HCT116 (cell line): ENCODE data around the gene DZIP3. TPM values are rescaled to one million over a fixed set of nuclear protein-coding genes. Genes with fewer than 3 reads are reported as not detected.

Source experiments
- ATAC-seq: fragments of 200-7000 bp; cut with Tn5 transposase; 2 replicates; pipeline ENCODE4 v1.9.1; 2020; ENCODE audit warnings: mild to moderate bottlenecking, moderate library complexity
- BruUV-seq: library from RNA; stranded (reverse); fragments of 400-500 nt; replicated peaks from 2 replicates; lab custom pipeline; 2021; lab: Mats Ljungman, UMichigan
- CTCF ChIA-PET: fragments of 300-600 bp; sonication (Branson Sonifier 250); formaldehyde crosslinking; loops from one replicate; lab custom pipeline; 2021; ENCODE audit warnings: antibody characterized with exemption; lab: Charles Lee
- POLR2A ChIA-PET: fragments of 300-600, 350-600 bp; sonication (Branson Sonifier 250); formaldehyde crosslinking; loops from one replicate; lab custom pipeline; 2021; ENCODE audit warnings: antibody characterized with exemption; lab: Charles Lee
- RAD21 ChIA-PET, 2 experiments: fragments of 300-600 bp; sonication (Branson Sonifier 250); formaldehyde crosslinking; loops; one replicate each; lab custom pipeline; 2023; ENCODE audit warnings: low total read pairs in 2 of 2; ENCODE audit not compliant: uncharacterized antibody in 2 of 2, unreplicated experiment in 2 of 2, low non-redundant PET in 1 of 2; lab: Charles Lee
- DNase-seq: peaks from one replicate; pipeline ENCODE4 v3.0.0-alpha.2; 2010; ENCODE audit warnings: low read depth, low spot score
- H2AFZ ChIP-seq: fragments of 200-600 bp; shearing (Covaris generic), sonication (generic); 2 replicates; pipeline ENCODE4 v1.6.1; 2017; ENCODE audit warnings: low read depth, mixed run types, mixed read lengths, antibody characterized with exemption, low read length; ENCODE audit not compliant: poor library complexity, severe bottlenecking
- H3K27ac ChIP-seq: 2 replicates; pipeline ENCODE4 v1.5.1; 2012; ENCODE audit warnings: low read depth, low read length
- H3K27me3 ChIP-seq: fragments of 200-600 bp; sonication (generic); 2 replicates; pipeline ENCODE4 v1.6.1; 2016; ENCODE audit warnings: mixed run types, low read length, mixed read lengths; ENCODE audit not compliant: insufficient read depth
- H3K36me3 ChIP-seq, 2 experiments: fragments of 200-500 bp in 1 of 2; fragments of 200-600 bp in 1 of 2; sonication (Bioruptor generic) in 1 of 2; sonication (generic) in 1 of 2; 2 replicates each; pipeline versions ENCODE4 v1.5.1 to v1.6.1; 2014 to 2016; ENCODE audit warnings: low read length in 2 of 2, inconsistent platforms in 1 of 2, mixed read lengths in 1 of 2, mixed run types in 1 of 2; ENCODE audit not compliant: insufficient read depth in 2 of 2, control insufficient read depth in 1 of 2
- H3K4me1 ChIP-seq, 2 experiments: fragments of 200-600 bp in 1 of 2; sonication (generic) in 1 of 2; 2 replicates each; pipeline versions ENCODE4 v1.5.1 to v1.6.1; 2012 to 2017; ENCODE audit warnings: low read length in 2 of 2, inconsistent platforms in 1 of 2, mild to moderate bottlenecking in 1 of 2, mixed read lengths in 1 of 2, mixed run types in 1 of 2, moderate library complexity in 1 of 2; ENCODE audit not compliant: insufficient read depth in 2 of 2, control insufficient read depth in 1 of 2
- H3K4me2 ChIP-seq: fragments of 200-600 bp; sonication (generic); 2 replicates; pipeline ENCODE4 v1.6.1; 2017; ENCODE audit warnings: mixed run types, low read length, mixed read lengths
- H3K4me3 ChIP-seq, 2 experiments: fragments of 200-600 bp in 1 of 2; sonication (generic) in 1 of 2; replicated peaks in 1 of 2; 2 replicates each; pipeline ENCODE4 v1.5.1; 2011 to 2016; ENCODE audit warnings: low read length in 2 of 2, control low read depth in 1 of 2, low read depth in 1 of 2, mild to moderate bottlenecking in 1 of 2, mixed read lengths in 1 of 2, mixed run types in 1 of 2
- H3K79me2 ChIP-seq: fragments of 200-600 bp; sonication (generic); 2 replicates; pipeline ENCODE4 v1.6.1; 2017; ENCODE audit warnings: mild to moderate bottlenecking, mixed run types, low read length, moderate library complexity, mixed read lengths; ENCODE audit not compliant: insufficient read depth
- H3K9ac ChIP-seq: fragments of 200-600 bp; sonication (generic); 2 replicates; pipeline ENCODE4 v1.6.1; 2016; ENCODE audit warnings: low read length, mixed read lengths
- H3K9me2 ChIP-seq: fragments of 200-600 bp; sonication (generic), shearing (Covaris generic); 2 replicates; pipeline ENCODE4 v1.6.1; 2017; ENCODE audit warnings: mixed run types, mild to moderate bottlenecking, moderate library complexity; ENCODE audit not compliant: insufficient read depth
- H3K9me3 ChIP-seq, 2 experiments: fragments of 200-500 bp in 1 of 2; fragments of 200-600 bp in 1 of 2; sonication (Bioruptor generic) in 1 of 2; sonication (generic) in 1 of 2; 2 replicates each; pipeline ENCODE4 v1.6.1; 2014 to 2017; ENCODE audit warnings: low read length in 2 of 2, mixed read lengths in 2 of 2, inconsistent platforms in 1 of 2, low read depth in 1 of 2, mild to moderate bottlenecking in 1 of 2, mixed run types in 1 of 2, moderate library complexity in 1 of 2; ENCODE audit not compliant: control insufficient read depth in 1 of 2, insufficient read depth in 1 of 2
- H4K20me1 ChIP-seq: fragments of 200-600 bp; sonication (generic), shearing (Covaris generic); 2 replicates; pipeline ENCODE4 v1.6.1; 2017; ENCODE audit warnings: mixed run types, mild to moderate bottlenecking, moderate library complexity; ENCODE audit not compliant: insufficient read depth
- CEBPB ChIP-seq: IDR thresholded peaks from 2 replicates; pipeline ENCODE4 v1.6.1; 2012; ENCODE audit warnings: low read depth
- EZH2 ChIP-seq: fragments of 200-600 bp; sonication (generic); IDR thresholded peaks from 2 replicates; pipeline ENCODE4 v1.6.1; 2017; ENCODE audit warnings: antibody characterized with exemption, mixed run types
- POLR2A ChIP-seq: IDR thresholded peaks from 2 replicates; pipeline ENCODE4 v1.7.0; 2011; ENCODE audit warnings: borderline replicate concordance; ENCODE audit not compliant: insufficient read depth, insufficient read length; ENCODE audit errors: extremely low read depth
- POLR2AphosphoS5 ChIP-seq: IDR thresholded peaks from 2 replicates; pipeline ENCODE4 v1.6.1; 2011; ENCODE audit warnings: mild to moderate bottlenecking, low read depth, low read length, moderate library complexity
- RAD21 ChIP-seq: IDR thresholded peaks from 2 replicates; pipeline ENCODE4 v1.6.1; 2012; ENCODE audit warnings: low read depth, mild to moderate bottlenecking
- SIN3A ChIP-seq: IDR thresholded peaks from 2 replicates; pipeline ENCODE4 v1.6.1; 2012; ENCODE audit warnings: low read depth
- SP1 ChIP-seq: IDR thresholded peaks from 2 replicates; pipeline ENCODE4 v1.6.1; 2012; ENCODE audit warnings: low read depth
- ZFX ChIP-seq: fragments of 450-650 bp; IDR thresholded peaks from 2 replicates; pipeline ENCODE4 v1.6.1; 2017
- intact Hi-C: fragments of 100-400 bp; cut with micrococcal nuclease; formaldehyde crosslinking; loops from 2 replicates; pipeline ENCODE4 v1.10.0; 2022
- total RNA-seq: library from RNA; stranded (reverse); gene quantifications from one replicate; pipeline ENCODE4 v1.2.1, GENCODE V29; 2021; ENCODE audit not compliant: unreplicated experiment
- TF ChIP-seq, protein P1 (sequence below): IDR thresholded peaks from 2 replicates; pipeline ENCODE4 v1.6.1; 2012; ENCODE audit warnings: low read depth
- TF ChIP-seq, protein P2 (sequence below): IDR thresholded peaks from 2 replicates; pipeline ENCODE4 v1.6.1; 2012
- TF ChIP-seq, protein P3 (sequence below): IDR thresholded peaks from 2 replicates; pipeline ENCODE4 v1.6.1; 2011; ENCODE audit warnings: mild to moderate bottlenecking, low read length, moderate library complexity; ENCODE audit not compliant: insufficient replicate concordance; ENCODE audit errors: extremely low read depth

The DZIP3 gene
- total RNA-seq, 1 experiment from 2014 or later: 19.4 TPM

DNA sequence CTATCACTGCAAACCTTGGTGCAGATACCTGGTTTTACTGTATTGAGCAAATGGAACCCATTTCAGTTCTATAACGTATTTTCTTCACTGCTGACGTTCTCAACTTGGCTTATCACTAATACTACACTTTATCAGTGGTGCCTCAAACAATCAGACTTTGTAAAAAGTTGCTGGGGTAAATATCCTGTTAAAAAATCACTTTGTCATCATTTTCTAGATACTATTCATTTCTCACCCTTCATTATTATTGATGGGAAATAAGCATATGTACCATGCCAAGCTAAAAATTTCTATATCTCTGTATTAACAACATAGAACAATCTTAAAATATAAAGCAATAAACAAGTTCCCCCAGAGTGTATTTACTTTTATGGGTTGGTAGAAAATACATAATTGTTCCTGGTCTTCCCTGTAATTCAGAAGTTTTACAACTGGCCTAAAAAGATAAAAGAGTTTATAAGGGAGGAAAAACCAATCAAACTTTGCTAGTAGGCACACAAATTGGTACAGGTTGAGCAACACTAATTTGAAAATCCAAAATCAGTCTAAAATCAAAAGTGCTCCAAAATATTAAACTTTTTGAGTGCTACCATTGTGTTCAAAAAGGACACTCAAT, 33.4 kb upstream of the DZIP3 start (continued):
- TF ChIP-seq, protein P1, sequence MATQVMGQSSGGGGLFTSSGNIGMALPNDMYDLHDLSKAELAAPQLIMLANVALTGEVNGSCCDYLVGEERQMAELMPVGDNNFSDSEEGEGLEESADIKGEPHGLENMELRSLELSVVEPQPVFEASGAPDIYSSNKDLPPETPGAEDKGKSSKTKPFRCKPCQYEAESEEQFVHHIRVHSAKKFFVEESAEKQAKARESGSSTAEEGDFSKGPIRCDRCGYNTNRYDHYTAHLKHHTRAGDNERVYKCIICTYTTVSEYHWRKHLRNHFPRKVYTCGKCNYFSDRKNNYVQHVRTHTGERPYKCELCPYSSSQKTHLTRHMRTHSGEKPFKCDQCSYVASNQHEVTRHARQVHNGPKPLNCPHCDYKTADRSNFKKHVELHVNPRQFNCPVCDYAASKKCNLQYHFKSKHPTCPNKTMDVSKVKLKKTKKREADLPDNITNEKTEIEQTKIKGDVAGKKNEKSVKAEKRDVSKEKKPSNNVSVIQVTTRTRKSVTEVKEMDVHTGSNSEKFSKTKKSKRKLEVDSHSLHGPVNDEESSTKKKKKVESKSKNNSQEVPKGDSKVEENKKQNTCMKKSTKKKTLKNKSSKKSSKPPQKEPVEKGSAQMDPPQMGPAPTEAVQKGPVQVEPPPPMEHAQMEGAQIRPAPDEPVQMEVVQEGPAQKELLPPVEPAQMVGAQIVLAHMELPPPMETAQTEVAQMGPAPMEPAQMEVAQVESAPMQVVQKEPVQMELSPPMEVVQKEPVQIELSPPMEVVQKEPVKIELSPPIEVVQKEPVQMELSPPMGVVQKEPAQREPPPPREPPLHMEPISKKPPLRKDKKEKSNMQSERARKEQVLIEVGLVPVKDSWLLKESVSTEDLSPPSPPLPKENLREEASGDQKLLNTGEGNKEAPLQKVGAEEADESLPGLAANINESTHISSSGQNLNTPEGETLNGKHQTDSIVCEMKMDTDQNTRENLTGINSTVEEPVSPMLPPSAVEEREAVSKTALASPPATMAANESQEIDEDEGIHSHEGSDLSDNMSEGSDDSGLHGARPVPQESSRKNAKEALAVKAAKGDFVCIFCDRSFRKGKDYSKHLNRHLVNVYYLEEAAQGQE: no peak
- TF ChIP-seq, protein P2, sequence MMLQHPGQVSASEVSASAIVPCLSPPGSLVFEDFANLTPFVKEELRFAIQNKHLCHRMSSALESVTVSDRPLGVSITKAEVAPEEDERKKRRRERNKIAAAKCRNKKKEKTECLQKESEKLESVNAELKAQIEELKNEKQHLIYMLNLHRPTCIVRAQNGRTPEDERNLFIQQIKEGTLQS: no peak

DNA sequence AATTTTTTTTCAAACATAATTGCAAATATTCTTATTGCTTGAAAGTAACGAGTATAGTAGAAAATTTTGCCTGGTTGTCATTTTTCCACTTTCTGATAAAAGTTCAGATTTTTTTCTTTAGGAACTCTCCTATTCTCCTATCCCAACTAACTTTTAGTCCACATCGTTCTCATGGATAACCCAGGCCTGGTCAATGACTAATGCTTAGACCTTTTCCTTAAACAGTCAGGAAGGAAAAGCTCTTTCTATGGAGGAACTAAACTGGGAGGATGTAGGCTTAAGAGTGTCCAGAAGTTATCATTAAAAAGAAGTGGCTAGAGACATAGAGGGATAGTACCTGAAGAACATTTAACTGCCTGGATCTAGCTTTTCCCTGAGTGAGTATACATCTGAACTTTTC, 27.0 kb upstream of the DZIP3 start:
- DNase-seq: no peak
- H3K27me3 ChIP-seq: no peaks in the 10 kb centered on the region
- ChIA-PET POLR2A (no interaction called here), CTCF (interaction anchor here (1.4 kb wide), 1 partner anchor 10 kb away, joined by 6 read pairs; no protein-coding TSS in a partner anchor), RAD21 (no interaction called here)
- TF ChIP-seq SP1 (no peak), RAD21 (no peak), SIN3A (no peak), ZFX (no peak), POLR2A (no peak), EZH2 (no peak), CEBPB (no peak), POLR2AphosphoS5 (no peak)
- TF ChIP-seq, protein P3, sequence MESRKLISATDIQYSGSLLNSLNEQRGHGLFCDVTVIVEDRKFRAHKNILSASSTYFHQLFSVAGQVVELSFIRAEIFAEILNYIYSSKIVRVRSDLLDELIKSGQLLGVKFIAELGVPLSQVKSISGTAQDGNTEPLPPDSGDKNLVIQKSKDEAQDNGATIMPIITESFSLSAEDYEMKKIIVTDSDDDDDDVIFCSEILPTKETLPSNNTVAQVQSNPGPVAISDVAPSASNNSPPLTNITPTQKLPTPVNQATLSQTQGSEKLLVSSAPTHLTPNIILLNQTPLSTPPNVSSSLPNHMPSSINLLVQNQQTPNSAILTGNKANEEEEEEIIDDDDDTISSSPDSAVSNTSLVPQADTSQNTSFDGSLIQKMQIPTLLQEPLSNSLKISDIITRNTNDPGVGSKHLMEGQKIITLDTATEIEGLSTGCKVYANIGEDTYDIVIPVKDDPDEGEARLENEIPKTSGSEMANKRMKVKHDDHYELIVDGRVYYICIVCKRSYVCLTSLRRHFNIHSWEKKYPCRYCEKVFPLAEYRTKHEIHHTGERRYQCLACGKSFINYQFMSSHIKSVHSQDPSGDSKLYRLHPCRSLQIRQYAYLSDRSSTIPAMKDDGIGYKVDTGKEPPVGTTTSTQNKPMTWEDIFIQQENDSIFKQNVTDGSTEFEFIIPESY: no peak
- TF ChIP-seq, protein P1: no peak
- TF ChIP-seq, protein P2: no peak
- intact Hi-C loops: no loop called here
- no peaks in the 10 kb centered on the region for H3K4me1 ChIP-seq
- no peak overlapping the region for H3K4me3 ChIP-seq
- peaks cover 19 to 23% of the 10 kb centered on the region in 2 experiments; a peak in 3 of 4 replicates for H3K36me3 ChIP-seq
- peaks cover 4% of the 10 kb centered on the region; the same call in 1 of the 2 replicates for H3K79me2 ChIP-seq
- no peaks in the 10 kb centered on the region for H3K9me3 ChIP-seq
- no peaks in the 10 kb centered on the region for H3K9me2 ChIP-seq
- H3K4me2 ChIP-seq: no peak overlapping the region
- no peaks in the 10 kb centered on the region for H4K20me1 ChIP-seq
- no peak overlapping the region for H3K9ac ChIP-seq
- H3K27ac ChIP-seq: no peak overlapping the region
- ATAC-seq: no peak
- no peak overlapping the region for H2AFZ ChIP-seq
- no TSS peak for BruUV-seq
